GDM1 (cell line): ENCODE data around the gene NRCAM.
"Not testable (repeated sequence)": the region's sequence is repeated elsewhere in the genome, so short reads cannot be mapped to it uniquely, and the experiment has no call there.

ENCODE experiments used
- DNase-seq: peaks from one replicate; lab custom pipeline; 2025; lab: John Stamatoyannopoulos, UW

NRCAM gene

GRCh38 chr7:108274447-108274846 is 181.8 kb downstream of the NRCAM start:
- DNase-seq = not testable (repeated sequence)

- not testable (repeated sequence) for DNase-seq
These were observed 183.3 kb downstream of the NRCAM start for GRCh38 chr7:108272891-108273290.

- no peak for DNase-seq
These were observed 185.7 kb downstream of the NRCAM start for GRCh38 chr7:108270385-108271015.

GRCh38 chr7:108268200-108268820 is 187.9 kb downstream of the NRCAM start:
- DNase-seq = no peak

GRCh38 chr7:108267615-108268014 is 188.6 kb downstream of the NRCAM start:
- DNase-seq = no peak

- DNase-seq = no peak
These were observed 189.7 kb downstream of the NRCAM start for GRCh38 chr7:108266491-108266890.

- no peak for DNase-seq
These were observed 190.2 kb downstream of the NRCAM start for GRCh38 chr7:108266035-108266434.

GRCh38 chr7:108265007-108265406 is 191.2 kb downstream of the NRCAM start:
- DNase-seq = no peak

GRCh38 chr7:108263425-108263824 is 192.8 kb downstream of the NRCAM start:
- no peak for DNase-seq

- no peak for DNase-seq
These were observed 194.5 kb downstream of the NRCAM start for GRCh38 chr7:108261560-108262255.

GRCh38 chr7:108259447-108259846 is 196.8 kb downstream of the NRCAM start:
- DNase-seq = not testable (repeated sequence)

- no peak for DNase-seq
These were observed 198.3 kb downstream of the NRCAM start for GRCh38 chr7:108257954-108258353.

- no peak for DNase-seq
These were observed 202.0 kb downstream of the NRCAM start for GRCh38 chr7:108254259-108254658.

GRCh38 chr7:108253275-108254044 is 202.8 kb downstream of the NRCAM start:
- no peak for DNase-seq

- no peak for DNase-seq
These were observed 204.1 kb downstream of the NRCAM start for GRCh38 chr7:108252177-108252576.

- no peak for DNase-seq
These were observed 204.5 kb downstream of the NRCAM start for GRCh38 chr7:108251700-108252099.

- no peak for DNase-seq
These were observed 206.8 kb downstream of the NRCAM start for GRCh38 chr7:108249453-108249852.

GRCh38 chr7:108248821-108249220 is 207.4 kb downstream of the NRCAM start:
- no peak for DNase-seq

GRCh38 chr7:108248418-108248817 is 207.8 kb downstream of the NRCAM start:
- DNase-seq = no peak

- no peak for DNase-seq
These were observed 208.6 kb downstream of the NRCAM start for GRCh38 chr7:108247614-108248013.

GRCh38 chr7:108246227-108246837 is 209.9 kb downstream of the NRCAM start:
- DNase-seq = no peak
